A549 (cell line): ENCODE results near the gene TOM1L1. TPM values are rescaled to one million over a fixed set of nuclear protein-coding genes. Genes with fewer than 3 reads are reported as not detected.

ENCODE experiments used
- ATAC-seq, 2 experiments: fragments of 200-7000 bp in 1 of 2; fragments of >200 bp in 1 of 2; cut with Nextera tagmentation in 1 of 2; cut with Tn5 transposase in 1 of 2; 3 replicates each; pipeline versions ENCODE4 v1.8.0 to v1.9.1; 2018 to 2020; ENCODE audit warnings: mild to moderate bottlenecking in 1 of 2, moderate library complexity in 1 of 2
- CTCF ChIA-PET: fragments of 300-600 bp; sonication (Branson Sonifier 250); formaldehyde crosslinking; extraction: SDS; loops from one replicate; lab custom pipeline; 2021; ENCODE audit warnings: antibody characterized with exemption, inconsistent platforms; lab: Yijun Ruan, JAX
- POLR2A ChIA-PET: fragments of 350-600 bp; formaldehyde crosslinking; extraction: SDS; loops from one replicate; lab custom pipeline; 2021; ENCODE audit warnings: antibody characterized with exemption, inconsistent platforms; lab: Yijun Ruan, JAX
- DNase-seq, 2 experiments: peaks; one replicate each; pipeline versions ENCODE4 v3.0.0 to v3.0.0-alpha.2; 2011 to 2016; ENCODE audit warnings: low read depth in 1 of 2, low spot score in 1 of 2
- FAIRE-seq: peaks from 2 replicates; lab custom pipeline; 2011; peaks lifted over from hg19 to GRCh38; lab: Jason Lieb, UNC
- H3K27ac ChIP-seq, 2 experiments: fragments of >200 bp; sonication (Bioruptor Twin); formaldehyde crosslinking; 3 replicates each; pipeline ENCODE4 v1.5.1; 2016 to 2017
- H3K4me1 ChIP-seq: fragments of >200 bp; sonication (Bioruptor Twin); formaldehyde crosslinking; 3 replicates; pipeline ENCODE4 v1.6.1; 2016
- H3K4me2 ChIP-seq: fragments of >200 bp; sonication (Bioruptor Twin); formaldehyde crosslinking; 3 replicates; pipeline ENCODE4 v1.6.1; 2016
- H3K4me3 ChIP-seq: fragments of >200 bp; sonication (Bioruptor Twin); formaldehyde crosslinking; 3 replicates; pipeline ENCODE4 v1.5.1; 2016
- H3K9me3 ChIP-seq: fragments of >200 bp; sonication (Bioruptor Twin); formaldehyde crosslinking; 3 replicates; pipeline ENCODE4 v1.6.1; 2016
- BHLHE40 ChIP-seq: IDR thresholded peaks from 2 replicates; pipeline ENCODE4 v1.6.1; 2012; ENCODE audit warnings: low read depth, low read length, inconsistent platforms
- CBX2 ChIP-seq: fragments of 200-600 bp; sonication (generic); IDR thresholded peaks from 2 replicates; pipeline ENCODE4 v1.6.1; 2016; ENCODE audit warnings: low read depth, mild to moderate bottlenecking, borderline replicate concordance
- CBX8 ChIP-seq: fragments of 200-600 bp; sonication (generic); IDR thresholded peaks from 2 replicates; pipeline ENCODE4 v1.6.1; 2016
- CEBPB ChIP-seq, 2 experiments: fragments of >200 bp in 1 of 2; sonication (Bioruptor Twin) in 1 of 2; formaldehyde crosslinking in 1 of 2; IDR thresholded peaks; 2 replicates each; pipeline ENCODE4 v1.6.1; 2012 to 2016
- CHD2 ChIP-seq: fragments of 150-350 bp; IDR thresholded peaks from 2 replicates; pipeline ENCODE4 v1.6.1; 2014; ENCODE audit warnings: low read length; ENCODE audit not compliant: partially characterized antibody
- CHD4 ChIP-seq: fragments of 200-600 bp; sonication (generic); IDR thresholded peaks from 2 replicates; pipeline ENCODE4 v1.6.1; 2016; ENCODE audit warnings: antibody characterized with exemption, mild to moderate bottlenecking, borderline replicate concordance
- EHF ChIP-seq: fragments of 250-450 bp; sonication (Bioruptor Pico); IDR thresholded peaks from 2 replicates; pipeline ENCODE4 v1.5.0; 2020; ENCODE audit warnings: mild to moderate bottlenecking
- FOSL2 ChIP-seq, 2 experiments: fragments of 450-650 bp in 1 of 2; fragments of >200 bp in 1 of 2; sonication (Bioruptor Twin) in 1 of 2; formaldehyde crosslinking; IDR thresholded peaks; 2 replicates each; pipeline versions ENCODE4 v1.5.0 to v1.6.1; 2016 to 2020; ENCODE audit warnings: mild to moderate bottlenecking in 1 of 2, moderate library complexity in 1 of 2
- FOXS1 ChIP-seq: fragments of 250-450 bp; sonication (Bioruptor Pico); IDR thresholded peaks from 2 replicates; pipeline ENCODE4 v1.5.0; 2020; ENCODE audit warnings: mild to moderate bottlenecking, moderate library complexity
- HDAC2 ChIP-seq: fragments of 200-600 bp; sonication (generic); IDR thresholded peaks from 2 replicates; pipeline ENCODE4 v1.6.1; 2016
- HOXB5 ChIP-seq: fragments of 250-450 bp; sonication (Bioruptor Pico); IDR thresholded peaks from 2 replicates; pipeline ENCODE4 v1.5.0; 2020; ENCODE audit warnings: mild to moderate bottlenecking, moderate library complexity
- JUN ChIP-seq, 2 experiments: fragments of >200 bp; sonication (Bioruptor Twin); formaldehyde crosslinking; IDR thresholded peaks; 2 replicates in 1 of 2; 3 replicates in 1 of 2; pipeline ENCODE4 v1.6.1; 2016 to 2017
- KDM1A ChIP-seq: fragments of 200-600 bp; sonication (generic); IDR thresholded peaks from 2 replicates; pipeline ENCODE4 v1.6.1; 2016; ENCODE audit warnings: low read depth, mild to moderate bottlenecking
- PBX3 ChIP-seq: IDR thresholded peaks from 2 replicates; pipeline ENCODE4 v1.6.1; 2012
- RAD21 ChIP-seq, 2 experiments: fragments of >200 bp in 1 of 2; sonication (Bioruptor Twin) in 1 of 2; formaldehyde crosslinking in 1 of 2; IDR thresholded peaks in 1 of 2; conservative IDR thresholded peaks in 1 of 2; 2 replicates in 1 of 2; 3 replicates in 1 of 2; pipeline ENCODE4 v1.6.1; 2012 to 2018; ENCODE audit warnings: inconsistent platforms in 1 of 2
- RARB ChIP-seq: fragments of 250-450 bp; sonication (Bioruptor Pico); IDR thresholded peaks from 2 replicates; pipeline ENCODE4 v1.8.0; 2021; ENCODE audit warnings: mild to moderate bottlenecking, moderate library complexity
- RCOR1 ChIP-seq: fragments of 150-350 bp; IDR thresholded peaks from 2 replicates; pipeline ENCODE4 v1.6.1; 2014; ENCODE audit warnings: antibody characterized with exemption, low read length, low read depth
- RNF2 ChIP-seq: fragments of 200-600 bp; sonication (generic); IDR thresholded peaks from 2 replicates; pipeline ENCODE4 v1.6.1; 2016; ENCODE audit warnings: low read depth, mild to moderate bottlenecking, antibody characterized with exemption, moderate library complexity, borderline replicate concordance
- ZFP36 ChIP-seq: fragments of 450-650 bp; IDR thresholded peaks from 2 replicates; pipeline ENCODE4 v1.6.1; 2014; ENCODE audit warnings: borderline replicate concordance; ENCODE audit not compliant: partially characterized antibody
- ZSCAN20 ChIP-seq: fragments of 250-450 bp; sonication (Bioruptor Pico); IDR thresholded peaks from 2 replicates; pipeline ENCODE4 v1.8.0; 2022; ENCODE audit warnings: mild to moderate bottlenecking, moderate library complexity
- WGBS: methylation state at CpG from one replicate; pipeline ENCODE4 v1.1.6; 2017; ENCODE audit errors: missing lambda C conversion rate; 5-methylcytosine and 5-hydroxymethylcytosine counted together
- polyA plus RNA-seq, 4 experiments: library from polyadenylated mRNA; depleted of rRNA in 3 of 4; stranded (reverse); fragments of >200 nt; fragmentation: RNase III in 1 of 4; extraction: RNeasy Plus Mini Kit Qiagen cat#74134 plus additional on column Dnase treatment in 1 of 4; gene quantifications; 2 replicates in 3 of 4; 3 replicates in 1 of 4; pipeline ENCODE4 v1.2.3, GENCODE V29; 2011 to 2017
- TF ChIP-seq, protein P1 (sequence below): IDR thresholded peaks from 2 replicates; pipeline ENCODE4 v1.6.1; 2012
- TF ChIP-seq, protein P2 (sequence below): fragments of >200 bp; sonication (Bioruptor Twin); formaldehyde crosslinking; IDR thresholded peaks from 3 replicates; pipeline ENCODE4 v1.6.1; 2016
- TF ChIP-seq, protein P3 (sequence below): fragments of >200 bp; sonication (Bioruptor Twin); formaldehyde crosslinking; IDR thresholded peaks from 3 replicates; pipeline ENCODE4 v1.5.1; 2016

Gene TOM1L1
- polyA plus RNA-seq, 2 of the 4 experiments (the other 2 are of a cell fraction) = 53.4 to 117 TPM

GRCh38 chr17:55002458-55002857 lies 101.8 kb downstream of the TOM1L1 start:
- ATAC-seq (no peak), FAIRE-seq (peak; percentile 18), DNase-seq (no peak)
- Histone ChIP-seq H3K4me1 (no peaks in the 10 kb centered on the region), H3K4me3 (no peak overlapping the region), H3K4me2 (no peak overlapping the region)
- CTCF ChIA-PET = interaction anchor here (0.6 to 6.4 kb wide), 4 partner anchors 10 to 772 kb away, joined by 3 to 48 read pairs (median 4); no protein-coding TSS in a partner anchor
- TF ChIP-seq, protein P1, sequence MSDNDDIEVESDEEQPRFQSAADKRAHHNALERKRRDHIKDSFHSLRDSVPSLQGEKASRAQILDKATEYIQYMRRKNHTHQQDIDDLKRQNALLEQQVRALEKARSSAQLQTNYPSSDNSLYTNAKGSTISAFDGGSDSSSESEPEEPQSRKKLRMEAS = no peak
- TF ChIP-seq RARB (no peak), RAD21 (conservative IDR thresholded peaks at IDR 0.05 in 1 of 2, IDR thresholded peaks at IDR 0.05 in 1 of 2) (no peak), RNF2 (no peak), EHF (no peak), FOXS1 (no peak), JUN (IDR thresholded peaks at IDR 0.05) (no peak), PBX3 (no peak), CHD4 (no peak), CEBPB (IDR thresholded peaks at IDR 0.05) (no peak), CBX2 (no peak), ZFP36 (no peak), RCOR1 (no peak), FOSL2 (IDR thresholded peaks at IDR 0.05) (no peak), FOSL2 (CRISPR knock-in tag; IDR thresholded peaks at IDR 0.05) (no peak), KDM1A (no peak), HDAC2 (no peak), CBX8 (no peak), ZSCAN20 (CRISPR knock-in tag) (no peak), CHD2 (no peak)
- TF ChIP-seq, protein P2, sequence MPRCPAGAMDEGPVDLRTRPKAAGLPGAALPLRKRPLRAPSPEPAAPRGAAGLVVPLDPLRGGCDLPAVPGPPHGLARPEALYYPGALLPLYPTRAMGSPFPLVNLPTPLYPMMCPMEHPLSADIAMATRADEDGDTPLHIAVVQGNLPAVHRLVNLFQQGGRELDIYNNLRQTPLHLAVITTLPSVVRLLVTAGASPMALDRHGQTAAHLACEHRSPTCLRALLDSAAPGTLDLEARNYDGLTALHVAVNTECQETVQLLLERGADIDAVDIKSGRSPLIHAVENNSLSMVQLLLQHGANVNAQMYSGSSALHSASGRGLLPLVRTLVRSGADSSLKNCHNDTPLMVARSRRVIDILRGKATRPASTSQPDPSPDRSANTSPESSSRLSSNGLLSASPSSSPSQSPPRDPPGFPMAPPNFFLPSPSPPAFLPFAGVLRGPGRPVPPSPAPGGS = no peak
- TF ChIP-seq, all 56 proteins: peak for 0
- Histone ChIP-seq H3K9me3 (no peaks in the 10 kb centered on the region), H3K27ac (no peak overlapping the region)
- POLR2A ChIA-PET = no interaction called here

DNA sequence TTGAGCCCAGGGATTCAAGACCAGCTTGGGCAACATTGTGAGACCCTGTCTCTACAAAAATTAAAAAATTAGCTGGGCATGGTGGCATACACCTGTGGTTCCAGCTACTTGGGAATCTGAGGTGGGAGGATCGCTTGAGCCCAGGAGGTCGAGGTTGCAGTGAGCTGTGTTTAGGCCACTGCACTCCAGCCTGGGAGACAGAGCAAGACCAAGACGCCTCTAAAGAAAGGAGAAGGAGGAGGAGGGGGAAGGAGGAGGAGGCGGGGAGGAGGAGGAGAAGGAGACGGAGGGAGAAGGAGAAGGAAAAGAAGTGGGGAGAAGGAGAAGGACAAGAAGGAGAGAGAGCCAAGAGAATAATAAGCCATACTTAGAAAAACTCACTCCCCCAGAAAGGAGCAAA lies 103.8 kb downstream of the TOM1L1 start:
- POLR2A ChIA-PET = no interaction called here
- FAIRE-seq (no peak), DNase-seq (no peak), ATAC-seq (no peak)
- Histone ChIP-seq H3K4me1 (no peaks in the 10 kb centered on the region), H3K4me2 (no peak overlapping the region), H3K9me3 (no peaks in the 10 kb centered on the region), H3K4me3 (no peak overlapping the region), H3K27ac (no peak overlapping the region)
- 82% methylated on average over 5 of the region's 5 CpGs for whole genome bisulfite sequencing
- CTCF ChIA-PET = interaction anchor here (1.1 to 6.4 kb wide), 5 partner anchors 12 to 508 kb away, joined by 3 to 48 read pairs (median 4); no protein-coding TSS in a partner anchor
- TF ChIP-seq JUN (IDR thresholded peaks at IDR 0.05) (no peak), CHD4 (no peak), CEBPB (IDR thresholded peaks at IDR 0.05) (no peak)
- TF ChIP-seq, protein P2 = no peak
- TF ChIP-seq, all 56 proteins: peak for 0

- FAIRE-seq (peak; percentile 23), DNase-seq (peak in 1 of 2 experiments; percentile 58), ATAC-seq (peak; percentile 66 to 85)
- H3K27ac ChIP-seq = no peak overlapping the region
- TF ChIP-seq, protein P3, sequence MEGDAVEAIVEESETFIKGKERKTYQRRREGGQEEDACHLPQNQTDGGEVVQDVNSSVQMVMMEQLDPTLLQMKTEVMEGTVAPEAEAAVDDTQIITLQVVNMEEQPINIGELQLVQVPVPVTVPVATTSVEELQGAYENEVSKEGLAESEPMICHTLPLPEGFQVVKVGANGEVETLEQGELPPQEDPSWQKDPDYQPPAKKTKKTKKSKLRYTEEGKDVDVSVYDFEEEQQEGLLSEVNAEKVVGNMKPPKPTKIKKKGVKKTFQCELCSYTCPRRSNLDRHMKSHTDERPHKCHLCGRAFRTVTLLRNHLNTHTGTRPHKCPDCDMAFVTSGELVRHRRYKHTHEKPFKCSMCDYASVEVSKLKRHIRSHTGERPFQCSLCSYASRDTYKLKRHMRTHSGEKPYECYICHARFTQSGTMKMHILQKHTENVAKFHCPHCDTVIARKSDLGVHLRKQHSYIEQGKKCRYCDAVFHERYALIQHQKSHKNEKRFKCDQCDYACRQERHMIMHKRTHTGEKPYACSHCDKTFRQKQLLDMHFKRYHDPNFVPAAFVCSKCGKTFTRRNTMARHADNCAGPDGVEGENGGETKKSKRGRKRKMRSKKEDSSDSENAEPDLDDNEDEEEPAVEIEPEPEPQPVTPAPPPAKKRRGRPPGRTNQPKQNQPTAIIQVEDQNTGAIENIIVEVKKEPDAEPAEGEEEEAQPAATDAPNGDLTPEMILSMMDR = peak; percentile 45
- no peak for TF ChIP-seq BHLHE40
- TF ChIP-seq HOXB5 = no peak
- peak; percentile 21 to 24; a peak in 2 of 5 replicates for TF ChIP-seq RAD21 (conservative IDR thresholded peaks at IDR 0.05 in 1 of 2, IDR thresholded peaks at IDR 0.05 in 1 of 2)
- no peaks in the 10 kb centered on the region for H3K4me1 ChIP-seq
- no peak overlapping the region for H3K4me3 ChIP-seq
- ChIA-PET POLR2A (interaction anchor here (0.5 kb wide), 1 partner anchor 8 kb away, joined by 3 read pairs; no protein-coding TSS in a partner anchor), CTCF (interaction anchor here (0.9 to 6.4 kb wide), 5 partner anchors 9 to 509 kb away, joined by 3 to 48 read pairs (median 4); no protein-coding TSS in a partner anchor)
- H3K9me3 ChIP-seq = no peaks in the 10 kb centered on the region
- 85% methylated on average over 1 of the region's 1 CpG for WGBS
- H3K4me2 ChIP-seq = no peak overlapping the region
Measured at GRCh38 chr17:55005520-55005919, 104.9 kb downstream of the TOM1L1 start.
